Measurements from ENCODE around the gene TTC39A.

- TF ChIP-seq CTCF (IDR thresholded peaks at IDR 0.05) (no peak), SIN3A (IDR thresholded peaks at IDR 0.05; ENCODE audit: borderline replicate concordance, insufficient read depth, low read depth, low read length) (no peak), TCF7L2 (IDR thresholded peaks at IDR 0.05; ENCODE audit: low read depth, low read length) (no peak)
Observed at GRCh38 chr1:51285055-51285454, 45.3 kb downstream of the TTC39A start.

All from Panc1 (cell line).